ENCODE measurements around the gene STARD8. TPM values are rescaled to one million over a fixed set of nuclear protein-coding genes. Genes with fewer than 3 reads are reported as not detected.

STARD8 gene
- total RNA-seq, 1 donor: 2.6 TPM

DNA sequence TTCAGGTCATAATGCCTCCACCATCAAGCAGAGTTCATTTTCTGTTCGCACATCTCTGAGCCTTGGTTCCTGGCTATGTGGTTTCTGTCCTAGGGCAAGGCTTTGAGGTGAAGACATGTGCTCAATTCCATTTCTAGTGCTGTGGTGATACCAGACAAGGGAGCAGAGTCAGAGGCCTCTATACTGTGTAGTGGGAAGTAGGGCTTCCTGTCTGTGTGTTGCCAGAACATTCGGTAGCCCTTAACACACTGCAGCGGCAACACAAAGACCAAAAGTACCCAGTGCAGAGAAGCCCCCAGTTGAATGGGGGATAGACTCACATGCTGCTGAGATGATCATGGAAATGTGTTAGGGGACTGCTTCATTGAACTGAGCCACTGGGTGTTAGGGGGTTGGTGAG is 56.4 kb downstream of the STARD8 start:
- TF ChIP-seq, protein P1, sequence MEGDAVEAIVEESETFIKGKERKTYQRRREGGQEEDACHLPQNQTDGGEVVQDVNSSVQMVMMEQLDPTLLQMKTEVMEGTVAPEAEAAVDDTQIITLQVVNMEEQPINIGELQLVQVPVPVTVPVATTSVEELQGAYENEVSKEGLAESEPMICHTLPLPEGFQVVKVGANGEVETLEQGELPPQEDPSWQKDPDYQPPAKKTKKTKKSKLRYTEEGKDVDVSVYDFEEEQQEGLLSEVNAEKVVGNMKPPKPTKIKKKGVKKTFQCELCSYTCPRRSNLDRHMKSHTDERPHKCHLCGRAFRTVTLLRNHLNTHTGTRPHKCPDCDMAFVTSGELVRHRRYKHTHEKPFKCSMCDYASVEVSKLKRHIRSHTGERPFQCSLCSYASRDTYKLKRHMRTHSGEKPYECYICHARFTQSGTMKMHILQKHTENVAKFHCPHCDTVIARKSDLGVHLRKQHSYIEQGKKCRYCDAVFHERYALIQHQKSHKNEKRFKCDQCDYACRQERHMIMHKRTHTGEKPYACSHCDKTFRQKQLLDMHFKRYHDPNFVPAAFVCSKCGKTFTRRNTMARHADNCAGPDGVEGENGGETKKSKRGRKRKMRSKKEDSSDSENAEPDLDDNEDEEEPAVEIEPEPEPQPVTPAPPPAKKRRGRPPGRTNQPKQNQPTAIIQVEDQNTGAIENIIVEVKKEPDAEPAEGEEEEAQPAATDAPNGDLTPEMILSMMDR (IDR thresholded peaks at IDR 0.05; ENCODE audit: insufficient read depth, low read depth, low read length): no peak
- DNase-seq (ENCODE audit: low read depth): no peak
- no peak overlapping the region for H3K4me3 ChIP-seq (ENCODE audit: low read depth, low read length)

GRCh38 chrX:68705986-68706385 is 58.5 kb downstream of the STARD8 start:
- no peak for DNase-seq (ENCODE audit: low read depth)
- no peak overlapping the region for H3K4me3 ChIP-seq (ENCODE audit: low read depth, low read length)
- TF ChIP-seq, protein P1 (IDR thresholded peaks at IDR 0.05; ENCODE audit: insufficient read depth, low read depth, low read length): no peak

DNA sequence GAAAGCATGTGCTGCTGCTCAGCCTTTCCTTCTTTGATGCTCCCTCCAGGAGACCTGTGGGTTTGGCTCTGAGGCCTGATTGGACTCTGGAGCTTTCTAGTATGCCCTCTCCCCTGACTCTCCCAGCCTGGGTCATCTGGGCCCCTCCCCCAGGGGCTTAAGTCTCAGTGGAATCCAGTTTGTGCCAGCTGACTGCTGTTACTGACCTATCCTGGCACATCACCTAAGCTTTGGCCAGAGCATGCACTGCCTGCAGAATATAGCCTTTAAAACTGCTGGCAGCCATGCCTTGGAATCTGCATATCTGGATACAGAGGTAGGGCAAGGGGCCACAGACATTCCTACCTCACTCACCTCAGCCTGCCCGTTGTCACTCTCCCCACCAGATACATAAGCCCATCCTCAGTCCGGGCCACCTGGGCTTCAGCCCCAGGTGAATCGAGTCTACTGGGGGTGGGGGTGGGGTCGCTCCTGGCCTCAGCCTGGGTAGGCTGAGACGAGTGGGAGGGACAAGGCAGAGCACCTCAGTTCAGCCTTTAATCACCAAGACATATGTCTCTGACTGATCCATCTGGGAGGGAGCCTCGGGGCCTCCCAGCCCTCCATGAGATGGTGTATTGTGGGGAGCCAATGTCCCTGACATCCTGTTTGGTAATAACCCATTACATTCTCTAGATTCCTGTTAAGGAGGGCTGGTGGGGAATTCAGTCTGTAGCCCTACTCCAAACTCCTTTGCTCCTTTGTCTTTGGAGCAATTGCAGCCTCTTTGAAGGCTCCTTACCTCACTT is 61.2 kb downstream of the STARD8 start:
- TF ChIP-seq, protein P1 (IDR thresholded peaks at IDR 0.05; ENCODE audit: insufficient read depth, low read depth, low read length): no peak
- no peak for DNase-seq (ENCODE audit: low read depth)

DNA sequence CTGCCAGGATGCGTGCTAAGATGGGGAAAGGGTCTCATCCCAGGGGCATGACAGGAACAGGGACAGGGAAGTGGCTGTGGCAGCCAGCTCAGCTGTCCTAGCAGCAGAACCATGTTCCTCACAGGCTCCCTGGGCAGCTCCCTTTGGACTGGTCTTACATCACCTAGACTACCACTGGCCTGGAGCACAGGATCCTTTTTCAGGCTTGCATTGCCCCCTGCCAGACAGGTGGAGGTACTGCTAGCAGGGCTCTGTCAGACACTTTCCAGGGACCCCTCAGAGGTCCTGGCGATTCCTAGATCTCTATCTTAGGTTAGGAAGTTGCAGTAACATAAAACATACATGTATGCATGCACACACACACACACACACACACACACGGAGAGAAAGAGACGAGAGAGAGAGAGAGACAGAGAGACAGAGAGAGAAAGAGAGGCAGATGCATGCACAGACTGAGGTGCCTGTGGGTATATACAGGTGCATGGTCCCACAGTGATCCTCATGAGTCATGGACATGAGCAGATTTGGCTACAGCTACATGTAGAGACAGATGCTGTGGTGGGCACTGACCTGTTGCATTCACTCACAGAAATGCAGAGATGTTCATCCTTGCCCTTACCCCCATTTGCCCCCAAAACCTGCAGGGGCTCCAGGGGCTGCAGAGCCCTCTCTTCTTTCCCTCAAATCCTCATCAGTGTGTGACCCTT is 63.6 kb downstream of the STARD8 start:
- H3K4me3 ChIP-seq (ENCODE audit: low read depth, low read length): no peak overlapping the region
- TF ChIP-seq, protein P1 (IDR thresholded peaks at IDR 0.05; ENCODE audit: insufficient read depth, low read depth, low read length): peak; percentile 54
- peak; percentile 37 for DNase-seq (ENCODE audit: low read depth)

More for the DNA sequence above, 61.2 kb downstream of the STARD8 start:
- H3K4me3 ChIP-seq (ENCODE audit: low read depth, low read length): no peak overlapping the region

DNA sequence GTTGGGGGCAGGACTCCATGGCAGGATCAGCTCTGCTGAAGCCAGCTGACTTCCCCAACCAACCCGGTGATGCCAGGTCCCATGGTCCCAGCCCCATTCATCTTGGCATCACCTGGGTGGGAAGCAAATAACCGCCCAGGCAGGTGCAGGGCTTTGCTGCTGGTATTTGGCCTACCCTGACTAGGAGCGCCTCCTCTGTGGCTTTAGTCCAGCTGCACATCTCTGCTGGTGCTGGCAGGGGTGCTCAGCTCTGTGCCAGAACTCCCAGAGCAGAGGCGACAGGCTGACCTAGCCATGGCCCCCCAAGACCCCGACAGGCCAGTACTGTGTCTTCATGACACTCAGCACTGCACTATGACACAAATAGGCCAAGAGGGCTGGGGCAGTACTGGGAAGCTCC is 64.4 kb downstream of the STARD8 start:
- no peak for DNase-seq (ENCODE audit: low read depth)
- TF ChIP-seq, protein P1 (IDR thresholded peaks at IDR 0.05; ENCODE audit: insufficient read depth, low read depth, low read length): no peak

GRCh38 chrX:68714856-68715255 is 67.4 kb downstream of the STARD8 start:
- no peak overlapping the region for H3K4me3 ChIP-seq (ENCODE audit: low read depth, low read length)
- DNase-seq (ENCODE audit: low read depth): no peak
- TF ChIP-seq, protein P1 (IDR thresholded peaks at IDR 0.05; ENCODE audit: insufficient read depth, low read depth, low read length): no peak

More for the DNA sequence above, 64.4 kb downstream of the STARD8 start:
- H3K4me3 ChIP-seq (ENCODE audit: low read depth, low read length): no peak overlapping the region
